ENCODE measurements around the gene LGALS3BP.

LGALS3BP gene

DNA sequence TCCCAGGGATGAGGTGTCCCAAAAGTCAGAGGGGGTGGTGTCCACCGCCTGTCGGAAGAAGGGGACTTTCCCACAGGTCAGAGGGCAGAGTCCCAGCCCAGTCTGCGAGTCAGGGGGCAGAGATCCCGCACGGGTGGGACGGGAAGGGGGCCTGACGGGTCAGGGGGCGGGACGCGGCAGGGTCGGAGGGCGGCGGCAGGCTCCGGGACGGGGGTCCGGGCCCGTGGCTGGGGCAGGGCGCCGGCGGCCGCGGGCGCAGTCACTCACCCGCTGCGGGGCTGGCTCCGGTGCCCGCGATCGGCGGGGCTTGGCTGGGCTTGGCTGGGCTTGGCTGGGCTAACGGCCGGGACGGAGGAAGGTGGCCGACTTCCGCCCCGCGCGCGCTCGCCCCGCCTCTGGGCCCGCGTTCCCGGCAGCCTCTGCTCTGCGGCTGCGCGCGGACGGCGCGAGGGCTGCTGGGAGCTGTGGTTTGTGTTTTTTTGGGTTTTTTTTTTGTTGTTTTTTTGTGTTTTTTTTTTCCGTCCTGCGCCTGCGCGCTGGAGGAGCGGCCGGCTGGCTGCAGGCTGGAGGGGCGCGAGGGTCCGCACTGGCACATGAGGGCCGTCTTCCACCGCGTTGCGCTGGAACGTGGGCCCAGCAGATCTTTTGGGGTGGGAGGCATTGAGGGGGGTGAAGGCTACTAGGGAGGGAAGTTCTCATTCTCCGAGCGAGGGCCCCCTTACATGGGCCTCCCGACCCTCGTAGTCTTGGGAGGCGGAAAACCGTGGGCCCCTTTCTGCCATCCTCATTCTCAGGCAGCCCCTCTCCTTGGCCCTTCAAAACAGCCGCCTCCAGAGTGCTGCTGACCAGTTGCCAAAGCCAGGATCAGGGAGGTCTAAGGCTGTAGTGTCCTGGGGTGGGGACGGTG lies 29.9 kb upstream of the LGALS3BP start, which contains the start of gene CANT1:
TSS of gene CANT1 (minus strand) at position 368 of the 907 bp plus-strand sequence. CDS start 12,142 bp downstream, outside the sequence.
- no peak for TF ChIP-seq CTCF (IDR thresholded peaks at IDR 0.05)

DNA sequence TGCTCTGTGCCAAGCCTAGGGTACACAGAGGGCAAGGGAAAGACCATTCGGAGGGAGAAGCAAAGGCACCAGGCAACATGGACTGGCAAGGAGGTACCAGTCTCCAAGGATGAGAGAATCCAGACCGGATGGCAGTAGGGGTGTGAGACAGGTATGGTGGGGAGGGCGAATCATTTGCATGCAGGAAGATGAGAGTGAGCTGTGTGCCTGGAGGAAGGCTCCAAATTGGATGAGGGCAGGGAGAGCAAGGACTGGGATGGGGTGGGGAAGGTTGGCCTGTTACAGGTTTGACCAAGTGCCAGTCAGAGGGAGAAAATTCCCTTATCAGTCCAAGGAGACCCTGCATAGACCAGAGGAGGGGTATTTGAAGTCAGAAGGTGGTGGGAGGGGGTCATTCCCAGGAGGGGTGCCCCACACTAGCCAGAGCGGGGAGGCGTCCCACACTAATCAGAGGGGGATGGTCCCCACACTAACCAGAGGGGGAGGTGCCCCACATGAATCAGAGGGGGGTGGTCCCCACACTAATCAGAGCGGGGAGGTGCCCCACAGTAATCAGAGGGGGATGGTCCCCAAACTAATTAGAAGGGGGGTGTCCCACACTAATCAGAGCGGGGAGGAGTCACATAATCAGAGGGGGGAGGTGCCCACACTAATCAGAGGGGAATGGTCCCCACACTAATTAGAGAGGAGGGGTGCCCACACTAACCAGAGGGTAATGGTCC lies 29.1 kb upstream of the LGALS3BP start:
- TF ChIP-seq CTCF (IDR thresholded peaks at IDR 0.05), result no peak

- TF ChIP-seq CTCF (IDR thresholded peaks at IDR 0.05), result no peak
Observed at GRCh38 chr17:79007504-79008381, 28.0 kb upstream of the LGALS3BP start.

DNA sequence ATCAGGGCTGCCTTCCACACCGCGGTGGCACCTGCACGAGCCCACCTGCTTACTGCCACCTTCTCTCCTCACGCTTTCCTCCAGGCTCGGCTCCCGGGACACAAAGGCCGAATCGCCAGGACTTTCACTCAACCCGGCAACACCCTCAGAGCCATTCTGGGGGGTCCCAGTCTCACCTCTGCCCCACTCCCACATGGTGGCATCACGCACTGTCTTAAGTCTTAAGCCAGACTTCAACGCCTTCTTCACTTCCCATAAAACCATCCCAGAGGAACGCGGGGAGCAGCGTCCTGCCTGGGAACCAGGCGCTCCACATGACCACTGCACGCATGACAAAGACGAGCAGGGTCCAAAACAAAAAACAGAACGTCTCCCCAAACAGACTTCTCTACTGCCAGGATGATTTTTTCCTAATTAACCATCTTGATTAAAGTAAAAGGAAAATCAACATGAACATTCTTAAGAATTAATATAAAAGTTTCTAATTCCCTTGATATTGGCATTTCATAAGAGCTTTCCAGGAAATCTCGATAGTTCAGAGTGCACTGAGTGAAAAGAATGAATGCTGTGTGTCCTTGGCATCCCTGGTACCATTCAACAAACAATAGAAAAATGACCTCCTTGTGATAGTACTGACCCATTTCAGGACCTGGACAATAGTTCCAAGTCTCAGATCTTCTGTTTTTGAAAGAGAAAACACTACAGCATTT lies 27.2 kb upstream of the LGALS3BP start:
- TF ChIP-seq CTCF (IDR thresholded peaks at IDR 0.05), result no peak

- no peak for TF ChIP-seq CTCF (IDR thresholded peaks at IDR 0.05)
Observed at GRCh38 chr17:79006046-79006445, 26.3 kb upstream of the LGALS3BP start.

GRCh38 chr17:79005063-79005861 lies 25.5 kb upstream of the LGALS3BP start:
- TF ChIP-seq CTCF (IDR thresholded peaks at IDR 0.05), result no peak
